GM12878 (cell line): ENCODE results near the gene PKD2. TPM values are rescaled to one million over a fixed set of nuclear protein-coding genes. Genes with fewer than 3 reads are reported as not detected.

Experiments used
- ATAC-seq: fragments of 200-7000 bp; cut with Tn5 transposase; 3 replicates; pipeline ENCODE4 v1.9.1; 2020; ENCODE audit warnings: mild to moderate bottlenecking, moderate library complexity
- BruUV-seq: library from RNA; stranded (reverse); fragments of 400-500 nt; replicated peaks from 2 replicates; lab custom pipeline; 2021; lab: Mats Ljungman, UMichigan
- CTCF ChIA-PET: fragments of 300-600 bp; sonication (Branson Sonifier 250); formaldehyde crosslinking; extraction: SDS; loops from one replicate; lab custom pipeline; 2021; ENCODE audit warnings: inconsistent platforms; lab: Yijun Ruan, JAX
- POLR2A ChIA-PET: fragments of 350-600 bp; formaldehyde crosslinking; extraction: SDS; loops from one replicate; lab custom pipeline; 2021; ENCODE audit warnings: inconsistent platforms; lab: Charles Lee
- RAD21 ChIA-PET: fragments of 300-600 bp; sonication (Branson Sonifier 250); formaldehyde crosslinking; loops from one replicate; lab custom pipeline; 2023; ENCODE audit warnings: antibody characterized with exemption; ENCODE audit not compliant: unreplicated experiment; lab: Charles Lee
- SMC1A ChIA-PET: fragments of 300-600 bp; sonication (Branson Sonifier 250); formaldehyde crosslinking; loops from one replicate; lab custom pipeline; 2023; ENCODE audit not compliant: unreplicated experiment, uncharacterized antibody; lab: Charles Lee
- DNase-seq: peaks from one replicate; pipeline ENCODE4 v3.0.0-alpha.2; 2011; ENCODE audit warnings: low read depth, low spot score
- FAIRE-seq: peaks from 3 replicates; lab custom pipeline; 2011; peaks lifted over from hg19 to GRCh38; lab: Jason Lieb, UNC
- H2AFZ ChIP-seq: 2 replicates; pipeline ENCODE4 v1.6.0; 2011; ENCODE audit warnings: low read depth, low read length, control low read depth; ENCODE audit not compliant: control insufficient read depth
- H3K27ac ChIP-seq: 2 replicates; pipeline ENCODE4 v1.5.1; 2011; ENCODE audit warnings: control low read depth; ENCODE audit not compliant: control insufficient read depth, insufficient read depth
- H3K27me3 ChIP-seq, 2 experiments: replicated peaks in 1 of 2; 2 replicates each; pipeline versions ENCODE4 v1.6.0 to v1.6.1; 2011; ENCODE audit warnings: low read length in 1 of 2; ENCODE audit not compliant: control insufficient read depth in 2 of 2, insufficient read depth in 2 of 2
- H3K36me3 ChIP-seq, 2 experiments: 2 replicates each; pipeline ENCODE4 v1.5.1; 2011; ENCODE audit warnings: low read length in 1 of 2; ENCODE audit not compliant: control insufficient read depth in 2 of 2, insufficient read depth in 2 of 2
- H3K4me1 ChIP-seq: 2 replicates; pipeline ENCODE4 v1.6.1; 2011; ENCODE audit warnings: mild to moderate bottlenecking, low read length, moderate library complexity, mixed read lengths; ENCODE audit not compliant: control insufficient read depth, insufficient read depth
- H3K4me2 ChIP-seq: 2 replicates; pipeline ENCODE4 v1.6.0; 2011; ENCODE audit warnings: control low read depth; ENCODE audit not compliant: control insufficient read depth, insufficient read depth
- H3K4me3 ChIP-seq: fragments of 200-600 bp; sonication (generic); 2 replicates; pipeline ENCODE4 v1.5.1; 2016
- H3K79me2 ChIP-seq: 2 replicates; pipeline ENCODE4 v1.6.0; 2011; ENCODE audit warnings: low read length; ENCODE audit not compliant: control insufficient read depth, insufficient read depth
- H3K9ac ChIP-seq: 2 replicates; pipeline ENCODE4 v1.8.0; 2011; ENCODE audit warnings: low read length, control low read depth, mixed read lengths; ENCODE audit not compliant: control insufficient read depth, insufficient read depth
- H3K9me3 ChIP-seq: replicated peaks from 3 replicates; pipeline ENCODE4 v1.5.1; 2011; ENCODE audit warnings: mild to moderate bottlenecking, low read length; ENCODE audit not compliant: control insufficient read depth, insufficient read depth
- H4K20me1 ChIP-seq: 2 replicates; pipeline ENCODE4 v1.6.0; 2011; ENCODE audit not compliant: control insufficient read depth, insufficient read depth
- BACH1 ChIP-seq: fragments of 450-650 bp; IDR thresholded peaks from 2 replicates; pipeline ENCODE4 v1.6.1; 2017; ENCODE audit warnings: mild to moderate bottlenecking, borderline replicate concordance
- MLLT1 ChIP-seq: fragments of 450-650 bp; IDR thresholded peaks from 2 replicates; pipeline ENCODE4 v1.6.1; 2016; ENCODE audit warnings: mild to moderate bottlenecking
- WGBS: methylation state at CpG from one replicate; pipeline ENCODE4 v1.1.6; 2016; ENCODE audit warnings: low lambda C conversion rate; ENCODE audit not compliant: insufficient replicate concordance, insufficient coverage; ENCODE audit errors: missing lambda C conversion rate; 5-methylcytosine and 5-hydroxymethylcytosine counted together
- in situ Hi-C: fragments of 300-500 bp; cut with MboI; formaldehyde crosslinking; loops from 9 replicates; pipeline ENCODE4 v1.14.3; 2018; ENCODE audit warnings: mixed read lengths
- intact Hi-C: fragments of 100-400 bp; cut with micrococcal nuclease; formaldehyde crosslinking; loops from one replicate; pipeline ENCODE4 v1.14.2; 2022; ENCODE audit not compliant: unreplicated experiment
- polyA plus RNA-seq, 11 experiments: library from polyadenylated mRNA; depleted of rRNA in 4 of 11; unstranded in 6 of 11; stranded (reverse) in 5 of 11; fragments of >200 nt; fragmentation: Nextera tagmentation in 4 of 11; fragmentation: Illumina TruSeq in 1 of 11; extraction: Ambion mirVana in 4 of 11; extraction: Trizol in 1 of 11; gene quantifications; 1 replicate in 1 of 11; 2 replicates in 10 of 11; pipeline versions ENCODE4 v1.2.1 to v1.2.3, GENCODE V29; 2011 to 2016; ENCODE audit warnings: inconsistent platforms in 2 of 11, missing spikeins in 2 of 11, low read depth in 1 of 11
- total RNA-seq, 4 experiments: library from RNA; depleted of rRNA in 3 of 4; stranded (reverse); fragments of >200 nt in 3 of 4; fragmentation: Illumina TruSeq in 1 of 4; extraction: Trizol in 1 of 4; gene quantifications; 2 replicates each; pipeline versions ENCODE4 v1.2.1 to v1.2.3, GENCODE V29; 2013 to 2021
- TF ChIP-seq, protein P1 (sequence below): fragments of 450-650 bp; IDR thresholded peaks from 2 replicates; pipeline ENCODE4 v1.6.1; 2016; ENCODE audit warnings: mild to moderate bottlenecking, moderate library complexity, borderline replicate concordance

Gene PKD2
- total and polyA plus RNA-seq, 10 of the 15 experiments (the other 5 are each of a cell fraction or from before 2014, with no cell fraction given) = 2.0 to 13.8 (median 8.4) TPM

GRCh38 chr4:87967193-87967592, 40.2 kb upstream of the PKD2 start (continued):
- TF ChIP-seq, protein P1, sequence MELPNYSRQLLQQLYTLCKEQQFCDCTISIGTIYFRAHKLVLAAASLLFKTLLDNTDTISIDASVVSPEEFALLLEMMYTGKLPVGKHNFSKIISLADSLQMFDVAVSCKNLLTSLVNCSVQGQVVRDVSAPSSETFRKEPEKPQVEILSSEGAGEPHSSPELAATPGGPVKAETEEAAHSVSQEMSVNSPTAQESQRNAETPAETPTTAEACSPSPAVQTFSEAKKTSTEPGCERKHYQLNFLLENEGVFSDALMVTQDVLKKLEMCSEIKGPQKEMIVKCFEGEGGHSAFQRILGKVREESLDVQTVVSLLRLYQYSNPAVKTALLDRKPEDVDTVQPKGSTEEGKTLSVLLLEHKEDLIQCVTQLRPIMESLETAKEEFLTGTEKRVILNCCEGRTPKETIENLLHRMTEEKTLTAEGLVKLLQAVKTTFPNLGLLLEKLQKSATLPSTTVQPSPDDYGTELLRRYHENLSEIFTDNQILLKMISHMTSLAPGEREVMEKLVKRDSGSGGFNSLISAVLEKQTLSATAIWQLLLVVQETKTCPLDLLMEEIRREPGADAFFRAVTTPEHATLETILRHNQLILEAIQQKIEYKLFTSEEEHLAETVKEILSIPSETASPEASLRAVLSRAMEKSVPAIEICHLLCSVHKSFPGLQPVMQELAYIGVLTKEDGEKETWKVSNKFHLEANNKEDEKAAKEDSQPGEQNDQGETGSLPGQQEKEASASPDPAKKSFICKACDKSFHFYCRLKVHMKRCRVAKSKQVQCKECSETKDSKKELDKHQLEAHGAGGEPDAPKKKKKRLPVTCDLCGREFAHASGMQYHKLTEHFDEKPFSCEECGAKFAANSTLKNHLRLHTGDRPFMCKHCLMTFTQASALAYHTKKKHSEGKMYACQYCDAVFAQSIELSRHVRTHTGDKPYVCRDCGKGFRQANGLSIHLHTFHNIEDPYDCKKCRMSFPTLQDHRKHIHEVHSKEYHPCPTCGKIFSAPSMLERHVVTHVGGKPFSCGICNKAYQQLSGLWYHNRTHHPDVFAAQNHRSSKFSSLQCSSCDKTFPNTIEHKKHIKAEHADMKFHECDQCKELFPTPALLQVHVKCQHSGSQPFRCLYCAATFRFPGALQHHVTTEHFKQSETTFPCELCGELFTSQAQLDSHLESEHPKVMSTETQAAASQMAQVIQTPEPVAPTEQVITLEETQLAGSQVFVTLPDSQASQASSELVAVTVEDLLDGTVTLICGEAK = no peak
- no peak for TF ChIP-seq MLLT1

GRCh38 chr4:87970121-87970520, 37.3 kb upstream of the PKD2 start:
- no peak for FAIRE-seq
- intact Hi-C loops = loop anchor here (5.0 kb wide), 1 partner anchor 293 kb away; no protein-coding TSS in a partner anchor
- BruUV-seq = no TSS peak

More at GRCh38 chr4:87970121-87970520, 37.3 kb upstream of the PKD2 start:
- ChIA-PET POLR2A (no interaction called here), RAD21 (no interaction called here), SMC1A (no interaction called here), CTCF (interaction anchor here (0.8 to 2.5 kb wide), 3 partner anchors 117 to 143 kb away, joined by 3 to 8 read pairs (median 3); no protein-coding TSS in a partner anchor)
- Histone ChIP-seq H3K36me3 (no peaks in the 10 kb centered on the region), H3K9me3 (no peaks in the 10 kb centered on the region), H3K4me2 (no peak overlapping the region), H4K20me1 (no peaks in the 10 kb centered on the region), H3K79me2 (no peaks in the 10 kb centered on the region), H3K27ac (no peak overlapping the region), H3K4me3 (no peak overlapping the region), H3K9ac (no peak overlapping the region), H2AFZ (no peak overlapping the region), H3K27me3 (no peaks in the 10 kb centered on the region; a peak in 1 of 4 replicates), H3K4me1 (no peaks in the 10 kb centered on the region)
- in situ Hi-C loops = no loop called here
- TF ChIP-seq BACH1 = no peak
- WGBS = 84% methylated on average over 2 of the region's 2 CpGs
- no peak for ATAC-seq
- DNase-seq = no peak
